NOMO-1 (cell line): ENCODE measurements around the gene TELO2.
"Not testable (repeated sequence)": the region's sequence is repeated elsewhere in the genome, so short reads cannot be mapped to it uniquely, and the experiment has no call there.

Experiments used
- DNase-seq, 2 experiments: peaks; one replicate each; lab custom pipeline; 2025; ENCODE audit not compliant: unreplicated experiment in 2 of 2; lab: John Stamatoyannopoulos, UW

Gene TELO2

GRCh38 chr16:1457489-1458245 lies 35.5 kb upstream of the TELO2 start:
- DNase-seq: no peak

DNA sequence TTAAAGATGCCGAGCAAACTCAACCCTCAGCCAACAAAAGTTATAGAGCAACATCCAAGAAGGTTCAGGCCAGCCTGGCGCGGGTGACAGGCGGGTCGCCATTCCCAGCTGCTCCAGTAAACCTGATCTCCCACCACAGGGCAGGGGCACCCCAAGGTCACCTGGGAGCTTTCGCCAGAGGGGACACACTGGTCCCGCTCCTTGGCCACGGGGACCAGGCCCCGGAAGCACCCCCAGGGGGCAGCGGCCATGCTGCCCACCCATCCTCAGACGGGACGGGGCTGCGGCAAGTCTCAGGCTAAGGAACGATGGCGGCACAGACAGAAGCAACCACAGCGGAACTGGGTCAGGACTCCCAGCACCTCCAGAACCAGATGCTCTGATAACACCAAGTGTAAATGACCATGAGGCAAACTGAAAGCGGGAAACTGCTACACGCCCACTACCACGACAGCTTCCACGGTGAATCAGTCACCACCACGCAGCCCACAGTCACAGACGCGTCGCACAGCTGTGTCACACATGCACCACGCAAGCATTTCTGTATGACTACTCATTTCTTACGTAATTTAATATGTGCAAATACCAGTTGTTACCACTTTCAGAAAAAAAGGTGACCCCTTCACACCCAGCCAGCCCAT lies 34.7 kb upstream of the TELO2 start:
- DNase-seq: no peak

DNA sequence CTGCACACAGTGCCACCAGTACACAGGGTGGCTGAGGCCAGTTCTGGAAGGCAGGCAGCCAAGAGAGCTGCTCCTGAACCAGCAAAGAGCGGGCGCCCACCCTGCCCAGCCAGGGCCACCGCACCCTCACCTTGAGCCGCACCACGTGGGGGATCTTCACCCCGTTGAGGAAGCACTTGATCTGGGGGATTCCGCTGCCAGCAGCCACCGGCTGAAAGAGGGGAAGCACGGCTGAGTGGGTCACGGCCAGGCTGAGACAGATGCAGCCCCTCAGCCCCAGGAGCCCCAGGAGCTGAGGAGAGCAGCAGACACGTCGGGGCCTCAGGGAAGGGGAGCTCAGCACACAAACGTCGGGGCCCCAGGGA lies 34.2 kb upstream of the TELO2 start:
- DNase-seq: no peak

DNA sequence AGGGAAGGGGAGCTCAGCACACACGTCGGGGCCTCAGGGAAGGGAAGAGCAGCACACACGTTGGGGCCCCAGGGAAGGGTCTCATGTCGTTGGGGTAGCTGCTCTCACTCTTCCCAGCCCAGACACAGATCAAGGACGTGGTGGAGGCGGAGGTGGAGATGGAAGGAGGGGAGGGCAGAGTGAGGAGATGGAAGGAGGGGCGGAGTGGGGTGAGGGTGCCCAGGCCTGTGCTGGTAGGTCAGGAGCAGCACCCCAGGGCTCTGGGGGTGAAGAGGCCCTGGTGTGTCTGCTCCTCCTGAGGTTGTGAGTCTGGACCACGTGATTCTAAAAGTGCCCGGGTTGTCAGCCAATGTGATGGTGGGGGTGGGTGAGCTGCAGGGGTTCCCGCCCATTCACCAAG lies 33.2 kb upstream of the TELO2 start:
- no peak for DNase-seq

GRCh38 chr16:1460602-1461138 lies 32.5 kb upstream of the TELO2 start:
- DNase-seq: no peak

DNA sequence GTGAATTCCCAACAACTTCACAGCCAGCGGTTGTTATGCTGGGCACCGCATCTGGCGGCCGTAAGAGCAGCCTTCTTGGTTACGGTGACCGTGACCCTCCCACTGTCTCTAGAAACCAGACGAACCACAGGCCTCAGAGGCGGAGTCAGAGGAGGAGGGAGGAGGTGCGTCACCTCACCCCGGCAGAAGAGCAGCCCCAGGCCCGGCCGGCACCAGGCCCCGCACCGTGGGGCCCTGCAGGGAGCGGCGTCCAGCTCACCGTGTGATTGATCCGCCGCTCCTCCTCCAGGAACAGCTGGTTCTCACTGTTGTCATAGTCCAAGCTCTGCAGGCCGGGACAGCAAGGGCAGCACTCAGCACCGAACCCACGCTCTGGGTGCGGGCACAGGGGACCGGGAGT lies 32.0 kb upstream of the TELO2 start:
- DNase-seq: no peak

DNA sequence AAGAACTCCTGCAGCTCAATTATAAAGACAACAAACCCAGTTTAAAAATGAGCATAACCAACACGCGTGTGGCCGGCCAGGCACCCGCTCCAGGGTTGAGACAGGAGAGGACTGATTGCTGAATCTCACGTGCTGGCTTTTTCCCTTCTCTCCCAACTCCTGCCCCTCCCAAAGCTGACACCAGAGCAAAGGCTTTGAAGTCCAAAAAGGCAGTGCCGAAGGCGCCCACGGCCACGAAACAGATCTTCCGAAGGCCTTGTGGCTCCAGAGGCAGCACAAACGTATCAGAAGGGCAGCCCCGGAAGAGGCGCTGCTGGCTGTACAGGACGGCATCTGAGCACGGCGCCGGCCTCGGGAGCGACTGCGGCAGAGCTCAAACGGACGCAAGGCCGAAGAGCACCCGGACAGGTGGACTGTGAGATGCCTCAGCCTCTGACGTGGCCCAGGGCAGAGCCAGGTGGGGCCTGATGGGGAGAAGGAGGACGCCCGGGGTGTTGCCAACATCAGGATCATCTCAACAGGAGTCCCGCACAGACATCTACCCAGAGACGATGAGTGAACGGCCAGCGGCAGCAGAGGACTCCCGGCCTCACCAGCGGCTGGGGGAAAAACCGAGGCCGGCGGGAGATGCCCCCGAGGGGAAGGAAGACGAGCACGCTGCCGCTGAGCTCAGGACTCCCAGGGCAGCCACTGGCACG lies 28.8 kb upstream of the TELO2 start:
- no peak for DNase-seq

- DNase-seq: no peak
These were observed 28.1 kb upstream of the TELO2 start for GRCh38 chr16:1464894-1465566.

DNA sequence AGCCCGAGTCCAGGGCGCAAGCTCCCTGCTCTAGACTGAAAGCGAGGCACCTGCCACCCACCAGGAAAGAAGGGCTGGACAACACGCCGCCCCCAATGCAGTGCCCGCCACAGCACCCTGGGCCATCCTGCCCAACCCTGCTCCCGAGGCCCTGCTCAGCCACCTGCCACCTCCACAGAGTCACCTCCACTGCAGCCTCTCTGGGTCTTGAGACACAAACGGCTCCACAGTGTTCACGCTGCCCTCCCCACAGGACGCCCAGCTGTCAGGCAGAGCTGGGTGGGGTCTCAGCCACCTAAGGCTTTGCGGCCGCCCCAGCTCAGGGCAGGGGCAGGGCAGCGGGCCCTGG lies 27.6 kb upstream of the TELO2 start:
- no peak for DNase-seq

DNA sequence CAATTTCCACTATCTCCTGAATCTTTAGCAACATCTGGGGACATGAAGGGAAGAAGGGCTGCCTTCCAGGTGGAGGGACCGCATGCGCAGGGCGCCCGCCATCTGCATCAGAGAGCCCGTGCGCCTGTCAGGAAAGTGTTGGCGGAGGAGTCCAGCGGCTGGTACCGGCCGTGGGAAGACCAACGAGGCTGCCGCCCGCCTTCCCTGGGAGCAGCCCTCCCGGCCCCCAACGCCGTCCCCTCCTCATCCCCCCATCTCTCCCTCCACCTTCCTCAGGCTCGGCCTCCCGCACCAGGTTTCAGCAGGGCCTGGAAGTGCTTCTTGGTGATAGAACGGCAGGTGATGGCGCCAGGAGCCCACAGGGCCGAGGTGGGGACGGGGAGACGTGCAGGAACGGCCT lies 27.1 kb upstream of the TELO2 start:
- DNase-seq: no peak

DNA sequence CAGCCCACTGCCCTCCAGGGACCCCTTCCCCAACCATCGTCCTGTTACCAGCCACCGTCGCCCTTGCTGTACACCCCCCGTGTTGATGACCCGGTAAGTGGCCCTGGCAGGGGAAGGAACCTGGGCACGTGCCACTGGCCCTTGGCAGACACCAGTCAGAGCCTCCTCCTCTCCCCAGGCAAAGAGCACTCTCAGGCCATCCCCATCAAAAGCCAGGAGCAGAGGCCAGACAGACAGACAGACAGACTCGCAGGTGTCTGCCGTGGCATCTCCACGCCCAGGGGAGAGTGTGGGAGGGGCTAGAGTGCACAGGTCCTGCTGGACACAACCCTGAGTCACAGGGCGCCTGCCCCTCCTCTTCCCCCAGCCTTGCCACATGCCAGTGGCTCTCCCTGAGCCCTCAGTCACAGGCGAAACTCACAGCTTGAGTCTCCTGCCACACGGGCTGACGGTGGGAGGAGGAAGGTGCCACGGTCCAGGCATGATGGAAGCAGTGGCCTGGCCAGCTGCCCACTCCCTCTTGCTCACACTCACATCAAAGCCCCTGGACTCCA lies 26.1 kb upstream of the TELO2 start:
- DNase-seq: no peak

DNA sequence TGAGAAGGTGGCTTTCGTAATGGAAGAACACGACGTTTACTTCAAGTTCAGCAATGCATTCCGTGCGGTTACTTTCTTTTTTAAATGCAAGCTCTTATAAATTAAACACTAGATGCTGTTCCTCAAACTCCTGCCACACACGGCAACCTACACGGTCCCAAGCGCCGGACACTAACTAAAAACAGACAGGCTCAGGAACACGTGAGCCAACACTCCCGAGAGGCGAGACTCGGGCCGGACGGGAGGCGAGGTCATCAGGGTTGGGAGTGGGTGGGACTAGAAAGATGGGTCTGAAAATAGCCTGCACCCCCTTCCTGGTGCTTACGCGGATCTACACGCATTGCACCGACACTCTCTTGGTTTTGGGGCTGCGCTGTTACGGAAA lies 24.7 kb upstream of the TELO2 start:
- DNase-seq: no peak

- DNase-seq: not testable (repeated sequence)
These were observed 24.0 kb upstream of the TELO2 start for GRCh38 chr16:1469141-1469540.

DNA sequence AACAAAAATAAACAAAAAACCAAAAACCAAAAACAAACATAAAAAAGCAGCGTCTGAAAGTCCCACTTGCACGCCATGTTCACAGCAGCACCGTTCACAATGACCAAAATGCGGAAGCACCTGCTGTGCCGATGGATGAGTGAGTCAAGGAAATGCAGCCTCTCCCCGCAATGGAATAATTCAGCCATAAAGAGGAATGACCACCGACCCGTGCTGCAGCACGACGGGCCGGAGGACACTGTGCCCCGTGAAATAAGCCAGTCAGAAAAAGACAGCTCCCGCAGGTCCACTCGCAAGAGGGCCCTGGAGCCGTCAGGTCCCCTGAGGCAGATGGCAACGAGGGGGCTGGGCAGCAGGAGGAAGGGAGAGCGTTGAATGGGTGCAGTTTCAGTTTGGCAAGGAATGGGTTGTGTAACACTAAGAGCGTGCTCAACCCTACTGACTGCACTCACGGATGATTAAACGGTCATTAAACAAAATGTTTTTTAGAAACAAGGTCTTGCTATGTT lies 23.4 kb upstream of the TELO2 start:
- DNase-seq: peak; percentile 83 to 93

DNA sequence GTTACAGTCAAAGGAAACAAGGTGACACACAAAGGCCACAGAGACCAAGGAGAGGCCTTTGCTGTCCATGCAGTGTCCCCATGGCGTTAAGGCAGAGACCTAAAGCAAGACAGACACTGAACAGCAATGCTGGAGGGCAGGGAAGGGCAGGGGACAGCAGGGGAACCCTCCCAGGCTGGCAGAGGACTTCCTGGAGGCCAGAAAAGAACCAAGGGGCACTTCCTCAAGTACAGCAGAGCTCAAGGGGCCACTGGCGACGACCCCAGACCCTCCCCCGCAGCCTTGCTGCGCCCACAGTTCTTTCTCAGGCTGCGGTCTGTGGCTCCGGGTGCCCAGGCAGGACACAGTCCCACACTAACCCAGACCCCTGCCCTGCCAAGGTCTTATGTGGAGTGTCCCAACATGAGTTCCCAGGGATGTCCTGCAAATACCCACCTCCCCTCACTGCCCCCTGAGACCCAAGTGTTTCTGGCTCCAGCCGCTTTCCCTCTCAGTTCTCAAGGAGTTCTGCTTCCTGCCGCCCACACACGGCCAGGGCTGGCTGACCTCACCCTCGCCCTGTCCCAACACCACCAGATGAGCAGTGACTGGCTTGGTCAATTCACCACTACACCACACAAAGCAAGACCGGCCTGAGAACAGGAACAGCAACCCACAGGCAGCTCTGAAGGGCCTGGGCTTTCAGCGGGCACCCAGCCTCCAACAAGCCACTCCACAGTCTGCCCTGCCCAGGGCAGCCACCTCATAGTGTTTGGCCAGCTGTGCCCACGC lies 22.5 kb upstream of the TELO2 start:
- peak; percentile 54 to 63 for DNase-seq

DNA sequence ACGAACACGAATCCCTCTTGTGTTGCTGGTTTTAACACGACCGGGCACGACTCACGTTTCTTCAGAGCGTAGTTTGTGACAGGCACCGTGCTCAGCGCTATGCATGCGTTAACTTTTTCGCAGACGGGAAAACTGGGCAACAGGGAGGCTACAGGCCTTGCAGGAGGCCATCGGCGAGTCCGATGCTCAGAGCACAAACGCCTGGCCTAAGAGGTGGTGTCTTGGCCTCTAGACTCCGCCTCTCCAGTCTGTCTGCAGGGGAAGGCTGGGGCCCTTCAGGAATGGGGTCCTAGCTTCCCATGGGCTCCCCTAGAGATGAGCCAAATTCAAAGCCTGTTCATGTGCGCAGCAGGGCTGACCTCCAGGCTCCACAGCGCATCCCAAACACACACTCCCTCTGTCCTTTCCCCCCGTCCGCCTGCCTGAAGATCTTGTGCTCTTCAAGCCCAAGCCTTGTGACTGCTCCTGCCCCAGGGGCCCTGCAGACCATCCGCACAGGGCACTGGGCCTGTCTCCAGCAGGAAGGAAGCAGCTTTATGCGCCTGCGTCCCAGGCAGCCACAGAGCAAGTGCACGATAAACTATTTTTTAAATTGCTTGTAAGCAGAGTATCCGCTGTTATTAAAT lies 21.5 kb upstream of the TELO2 start:
- DNase-seq: no peak

- no peak for DNase-seq
These were observed 20.2 kb upstream of the TELO2 start for GRCh38 chr16:1472974-1473373.

GRCh38 chr16:1474082-1474795 lies 18.9 kb upstream of the TELO2 start:
- DNase-seq: no peak
